Body of pancreas (tissue), 4 donors: ENCODE measurements around the gene GPR65. TPM values are rescaled to one million over a fixed set of nuclear protein-coding genes. Genes with fewer than 3 reads are reported as not detected.
A peak's percentile ranks its signal among the peaks of the same experiment; 100 is the strongest.

Experiments
- ATAC-seq: fragments of 150-250 bp; one replicate; pipeline ENCODE4 v1.9.1; 2016
- DNase-seq, 4 donors: peaks; one replicate each; pipeline ENCODE4 v3.0.0-alpha.2; 2019
- H3K27ac ChIP-seq, 4 donors: fragments of 200-600 bp; sonication (generic); 1 replicate in 3 of 4; 2 replicates in 1 of 4; pipeline versions ENCODE4 v1.5.1 to v1.6.1; 2016 to 2019; ENCODE audit warnings: mild to moderate bottlenecking in 1 of 4, mixed read lengths in 1 of 4, moderate library complexity in 1 of 4
- H3K27me3 ChIP-seq, 2 donors: fragments of 200-600 bp; sonication (generic); one replicate each; pipeline ENCODE4 v1.6.0; 2016; ENCODE audit warnings: mild to moderate bottlenecking in 1 of 2
- H3K36me3 ChIP-seq, 2 donors: fragments of 200-600 bp; sonication (generic); replicated peaks in 1 of 2; 2 replicates each; pipeline ENCODE4 v1.5.1; 2016; ENCODE audit warnings: low read depth in 2 of 2; ENCODE audit not compliant: insufficient read depth in 1 of 2
- H3K4me1 ChIP-seq: fragments of 200-600 bp; sonication (generic); one replicate; pipeline ENCODE4 v1.6.0; 2016
- H3K4me3 ChIP-seq, 2 donors: fragments of 200-600 bp; sonication (generic); 1 replicate in 1 of 2; 2 replicates in 1 of 2; pipeline ENCODE4 v1.5.1; 2016 to 2019
- H3K9me3 ChIP-seq, 3 donors: fragments of 200-600 bp; sonication (generic); 1 replicate in 2 of 3; 2 replicates in 1 of 3; pipeline ENCODE4 v1.5.1; 2016
- CTCF ChIP-seq, 7 experiments: fragments of 450-650 bp in 4 of 7; fragments of 200-600 bp in 3 of 7; sonication (generic) in 3 of 7; IDR thresholded peaks; one replicate each; pipeline ENCODE4 v1.5.1; 2016 to 2019; ENCODE audit warnings: antibody characterized with exemption in 7 of 7
- POLR2A ChIP-seq, 3 donors: fragments of 450-650 bp; IDR thresholded peaks; one replicate each; pipeline ENCODE4 v1.6.1; 2016; ENCODE audit warnings: antibody characterized with exemption in 3 of 3, mild to moderate bottlenecking in 2 of 3
- WGBS, 2 donors: methylation state at CpG; one replicate each; pipeline ENCODE4 v1.1.5; 2017; 5-methylcytosine and 5-hydroxymethylcytosine counted together
- intact Hi-C: fragments of 100-400 bp; cut with DNase I; formaldehyde crosslinking; loops from one replicate; pipeline ENCODE4 v1.15.1; 2023
- total RNA-seq, 2 donors: library from RNA; depleted of rRNA; stranded (reverse); fragments of >200 nt; gene quantifications; one replicate each; pipeline ENCODE4 v1.1.0, GENCODE V29; 2016

Gene GPR65
- total RNA-seq, 2 donors from 2014 or later = 1.3 TPM; not detected in 1

GRCh38 chr14:88043529-88044443 lies 38.9 kb downstream of the GPR65 start:
- no peak for TF ChIP-seq POLR2A (IDR thresholded peaks at IDR 0.05)
- TF ChIP-seq CTCF (IDR thresholded peaks at IDR 0.05) = no peak
- Histone ChIP-seq H3K27me3 (no peaks in the 10 kb centered on the region), H3K27ac (peak overlapping the region in 1 of 4 donors; percentile 42), H3K4me3 (no peak overlapping the region), H3K4me1 (peaks cover 16% of the 10 kb centered on the region), H3K36me3 (no peaks in the 10 kb centered on the region), H3K9me3 (no peaks in the 10 kb centered on the region)
- intact Hi-C loops = no loop called here
- DNase-seq (peak in 1 of 4 donors; percentile 18), ATAC-seq (peak; percentile 81)
- 19 to 20% methylated on average over 4 of the region's 4 CpGs for WGBS, 2 donors

- TF ChIP-seq POLR2A (IDR thresholded peaks at IDR 0.05) (no peak), CTCF (IDR thresholded peaks at IDR 0.05) (no peak)
- no peak for ATAC-seq
- no peak for DNase-seq
- Histone ChIP-seq H3K36me3 (no peaks in the 10 kb centered on the region), H3K4me1 (peaks cover 16% of the 10 kb centered on the region), H3K4me3 (no peak overlapping the region), H3K27ac (peak overlapping the region in 1 of 4 donors; percentile 64), H3K27me3 (no peaks in the 10 kb centered on the region), H3K9me3 (no peaks in the 10 kb centered on the region)
- intact Hi-C loops = no loop called here
- WGBS, 2 donors = 10 to 13% methylated on average over 1 of the region's 1 CpG
Measured at GRCh38 chr14:88044444-88044758, 39.5 kb downstream of the GPR65 start.

GRCh38 chr14:88044776-88045446 lies 40.0 kb downstream of the GPR65 start:
- no peak overlapping the region for H3K4me3 ChIP-seq
- TF ChIP-seq POLR2A (IDR thresholded peaks at IDR 0.05) (no peak), CTCF (IDR thresholded peaks at IDR 0.05) (no peak)
- no peaks in the 10 kb centered on the region for H3K27me3 ChIP-seq
- H3K9me3 ChIP-seq = no peaks in the 10 kb centered on the region
- H3K27ac ChIP-seq = peak overlapping the region in 1 of 4 donors; percentile 64
- H3K4me1 ChIP-seq = peaks cover 16% of the 10 kb centered on the region
- DNase-seq = no peak
- ATAC-seq = peak; percentile 36
- 62 to 80% methylated on average over 4 of the region's 4 CpGs for WGBS, 2 donors
- intact Hi-C loops = no loop called here
- no peaks in the 10 kb centered on the region for H3K36me3 ChIP-seq

GRCh38 chr14:88045705-88046104 lies 40.8 kb downstream of the GPR65 start:
- no peaks in the 10 kb centered on the region for H3K27me3 ChIP-seq
- DNase-seq = peak in 1 of 4 donors; percentile 58
- no peak for TF ChIP-seq CTCF (IDR thresholded peaks at IDR 0.05)
- TF ChIP-seq POLR2A (IDR thresholded peaks at IDR 0.05) = no peak
- intact Hi-C loops = no loop called here
- peaks cover 16% of the 10 kb centered on the region for H3K4me1 ChIP-seq
- no peak for ATAC-seq
- H3K36me3 ChIP-seq = no peaks in the 10 kb centered on the region
- WGBS, 2 donors = 64 to 89% methylated on average over 3 of the region's 3 CpGs
- H3K4me3 ChIP-seq = no peak overlapping the region
- H3K27ac ChIP-seq = peak overlapping the region in 1 of 4 donors; percentile 64
- H3K9me3 ChIP-seq = no peaks in the 10 kb centered on the region
